HepG2 (cell line): Measurements from ENCODE around the gene EPB41L5. TPM values are rescaled to one million over a fixed set of nuclear protein-coding genes. Genes with fewer than 3 reads are reported as not detected.
"Not testable (repeated sequence)": the region's sequence is repeated elsewhere in the genome, so short reads cannot be mapped to it uniquely, and the experiment has no call there.

ENCODE experiments used
- ATAC-seq: fragments of 200-7000 bp; cut with Tn5 transposase; 3 replicates; pipeline ENCODE4 v1.9.1; 2020; ENCODE audit warnings: mild to moderate bottlenecking, moderate library complexity
- BruUV-seq: library from RNA; stranded (reverse); fragments of 400-500 nt; replicated peaks from 2 replicates; lab custom pipeline; 2021; lab: Mats Ljungman, UMichigan
- CTCF ChIA-PET: fragments of 300-600 bp; formaldehyde crosslinking; extraction: SDS; loops from one replicate; lab custom pipeline; 2021; ENCODE audit warnings: low total read pairs, inconsistent platforms, low intra/inter-chr PET ratio; lab: Yijun Ruan, JAX
- POLR2A ChIA-PET: fragments of 350-600 bp; sonication (Branson Sonifier 250); formaldehyde crosslinking; loops from one replicate; lab custom pipeline; 2020; ENCODE audit warnings: antibody characterized with exemption, inconsistent platforms; lab: Yijun Ruan, JAX
- DNase-seq: peaks from one replicate; pipeline ENCODE4 v3.0.0-alpha.2; 2015; ENCODE audit warnings: low spot score
- FAIRE-seq: peaks from 3 replicates; lab custom pipeline; 2011; peaks lifted over from hg19 to GRCh38; lab: Jason Lieb, UNC
- H2AFZ ChIP-seq: one replicate; pipeline ENCODE4 v1.6.1; 2011; ENCODE audit warnings: low read length, inconsistent platforms
- H3K27ac ChIP-seq: fragments of 300-600 bp; 3 replicates; pipeline ENCODE4 v1.8.0; 2011; ENCODE audit warnings: mixed run types, mild to moderate bottlenecking, mixed read lengths, low read length, inconsistent platforms; ENCODE audit not compliant: insufficient read depth; ENCODE audit errors: extremely low read length
- H3K27me3 ChIP-seq, 2 experiments: fragments of 200-600 bp in 1 of 2; 2 replicates in 1 of 2; 3 replicates in 1 of 2; pipeline versions ENCODE4 v1.6.0 to v1.8.0; 2011; ENCODE audit warnings: low read length in 2 of 2, mild to moderate bottlenecking in 2 of 2, moderate library complexity in 2 of 2, inconsistent platforms in 1 of 2; ENCODE audit not compliant: insufficient read depth in 2 of 2, control insufficient read depth in 1 of 2
- H3K36me3 ChIP-seq, 2 experiments: fragments of 200-600 bp in 1 of 2; replicated peaks in 1 of 2; 2 replicates in 1 of 2; 3 replicates in 1 of 2; pipeline versions ENCODE4 v1.5.1 to v1.8.0; 2011; ENCODE audit warnings: low read length in 2 of 2, inconsistent platforms in 1 of 2; ENCODE audit not compliant: insufficient read depth in 2 of 2, control insufficient read depth in 1 of 2
- H3K4me1 ChIP-seq: 2 replicates; pipeline ENCODE4 v1.5.1; 2012; ENCODE audit warnings: low read length, inconsistent platforms; ENCODE audit not compliant: insufficient read depth
- H3K4me2 ChIP-seq: 2 replicates; pipeline ENCODE4 v1.6.0; 2011; ENCODE audit warnings: low read depth, low read length, inconsistent platforms
- H3K4me3 ChIP-seq, 3 experiments: fragments of 200-600 bp in 1 of 3; sonication (generic), shearing (Covaris generic) in 1 of 3; replicated peaks in 1 of 3; 2 replicates each; pipeline ENCODE4 v1.5.1; 2011 to 2016; ENCODE audit warnings: low read length in 3 of 3, inconsistent platforms in 2 of 3, low read depth in 2 of 3, mild to moderate bottlenecking in 2 of 3, control low read depth in 1 of 3, mixed read lengths in 1 of 3; ENCODE audit not compliant: insufficient read depth in 1 of 3
- H3K79me2 ChIP-seq: one replicate; pipeline ENCODE4 v1.6.1; 2011; ENCODE audit warnings: low read length, inconsistent platforms; ENCODE audit not compliant: insufficient read depth
- H3K9ac ChIP-seq: 2 replicates; pipeline ENCODE4 v1.6.0; 2011; ENCODE audit warnings: mild to moderate bottlenecking, low read depth, low read length, inconsistent platforms; ENCODE audit not compliant: insufficient read depth
- H3K9me3 ChIP-seq: 2 replicates; pipeline ENCODE4 v1.5.1; 2012; ENCODE audit warnings: mild to moderate bottlenecking, low read length
- H4K20me1 ChIP-seq: 2 replicates; pipeline ENCODE4 v1.6.0; 2011; ENCODE audit warnings: inconsistent platforms, mild to moderate bottlenecking, low read length, moderate library complexity; ENCODE audit not compliant: insufficient read depth
- ATF7 ChIP-seq, 2 experiments: fragments of 450-650 bp in 1 of 2; sonication (generic) in 1 of 2; formaldehyde crosslinking in 1 of 2; IDR thresholded peaks; 2 replicates each; pipeline versions ENCODE4 v1.4.0 to v1.6.1; 2016 to 2020; ENCODE audit warnings: antibody characterized with exemption in 1 of 2, mild to moderate bottlenecking in 1 of 2, missing genetic modification reagents in 1 of 2
- CEBPG ChIP-seq: IDR thresholded peaks from 2 replicates; pipeline ENCODE4 v1.6.1; 2016
- FOXA1 ChIP-seq, 2 experiments: fragments of 450-650 bp in 1 of 2; sonication (generic) in 1 of 2; formaldehyde crosslinking in 1 of 2; IDR thresholded peaks; 2 replicates each; pipeline versions ENCODE4 v1.4.0 to v1.6.1; 2016 to 2020; ENCODE audit warnings: missing genetic modification reagents in 1 of 2
- GABPB1 ChIP-seq: IDR thresholded peaks from 2 replicates; pipeline ENCODE4 v1.6.1; 2016; ENCODE audit warnings: mild to moderate bottlenecking, missing genetic modification reagents, moderate library complexity, missing compliant biosample characterization
- GATAD2A ChIP-seq: IDR thresholded peaks from 2 replicates; pipeline ENCODE4 v1.6.1; 2016
- GZF1 ChIP-seq: sonication (generic); formaldehyde crosslinking; IDR thresholded peaks from 2 replicates; pipeline ENCODE4 v1.5.1; 2020; ENCODE audit warnings: mild to moderate bottlenecking, missing genetic modification reagents
- KDM3A ChIP-seq: IDR thresholded peaks from 2 replicates; pipeline ENCODE4 v1.6.1; 2018; ENCODE audit warnings: low read depth, missing compliant biosample characterization
- MED1 ChIP-seq: sonication (generic); formaldehyde crosslinking; IDR thresholded peaks from 2 replicates; pipeline ENCODE4 v1.4.0; 2020; ENCODE audit warnings: missing genetic modification reagents
- NFYB ChIP-seq: sonication (generic); formaldehyde crosslinking; IDR thresholded peaks from 2 replicates; pipeline ENCODE4 v1.4.0; 2020; ENCODE audit warnings: missing genetic modification reagents
- NFYC ChIP-seq: IDR thresholded peaks from 2 replicates; pipeline ENCODE4 v1.6.1; 2016; ENCODE audit warnings: missing genetic modification reagents, missing compliant biosample characterization
- PHB2 ChIP-seq: fragments of 450-650 bp; IDR thresholded peaks from 2 replicates; pipeline ENCODE4 v1.6.1; 2018; ENCODE audit not compliant: partially characterized antibody
- SOX13 ChIP-seq, 3 experiments: fragments of 450-650 bp in 1 of 3; sonication (generic) in 1 of 3; formaldehyde crosslinking in 1 of 3; IDR thresholded peaks in 2 of 3; conservative IDR thresholded peaks in 1 of 3; 2 replicates each; pipeline versions ENCODE4 v1.5.0 to v1.6.1; 2016 to 2020; ENCODE audit warnings: antibody characterized with exemption in 1 of 3, mild to moderate bottlenecking in 1 of 3, missing compliant biosample characterization in 1 of 3, missing genetic modification reagents in 1 of 3, moderate library complexity in 1 of 3
- ZGPAT ChIP-seq: IDR thresholded peaks from 2 replicates; pipeline ENCODE4 v1.6.1; 2016; ENCODE audit warnings: mild to moderate bottlenecking
- ZNF687 ChIP-seq: sonication (generic); formaldehyde crosslinking; IDR thresholded peaks from 2 replicates; pipeline ENCODE4 v1.5.1; 2020; ENCODE audit warnings: mild to moderate bottlenecking, missing genetic modification reagents, moderate library complexity
- WGBS: methylation state at CpG from one replicate; pipeline ENCODE4 v1.1.6; 2017; ENCODE audit warnings: low lambda C conversion rate; 5-methylcytosine and 5-hydroxymethylcytosine counted together
- in situ Hi-C: cut with HindIII; loops from 2 replicates; pipeline ENCODE4 v1.10.0; 2017; ENCODE audit warnings: low pct_unique_long_range_greater_than_20kb; ENCODE audit not compliant: extremely low pct_ligation_motif_present
- intact Hi-C: fragments of 100-400 bp; cut with micrococcal nuclease; formaldehyde crosslinking; loops from one replicate; pipeline ENCODE4 v1.10.0; 2022; ENCODE audit not compliant: unreplicated experiment
- polyA plus RNA-seq, 8 experiments: library from polyadenylated mRNA; depleted of rRNA in 3 of 8; stranded (reverse) in 7 of 8; unstranded in 1 of 8; fragments of >200 nt; fragmentation: Illumina TruSeq in 4 of 8; extraction: Trizol in 4 of 8; gene quantifications; 2 replicates each; pipeline versions ENCODE4 v1.2.1 to v1.2.3, GENCODE V29; 2011 to 2016; ENCODE audit warnings: low read depth in 4 of 8, missing spikeins in 1 of 8, mixed read lengths in 1 of 8; ENCODE audit not compliant: insufficient read depth in 1 of 8
- total RNA-seq, 5 experiments: library from RNA; depleted of rRNA; stranded (reverse); fragments of >200 nt; fragmentation: Illumina TruSeq; extraction: Trizol; gene quantifications; 2 replicates each; pipeline ENCODE4 v1.2.3, GENCODE V29; 2016; ENCODE audit warnings: low read depth in 1 of 5

Gene EPB41L5
- total and polyA plus RNA-seq, 2 of the 13 experiments (the other 11 are each of a cell fraction or from before 2014, with no cell fraction given) = 40.5 to 47.5 TPM

GRCh38 chr2:119996148-119996547 is 16.7 kb upstream of the EPB41L5 start (continued):
- TF ChIP-seq FOXA1 (IDR thresholded peaks at IDR 0.05) (no peak), FOXA1 (CRISPR knock-in tag; IDR thresholded peaks at IDR 0.05) (peak; percentile 32; the same call in 1 of the 2 replicates), KDM3A (no peak), MED1 (CRISPR knock-in tag) (0 out of 2 replicates have a peak, but pooled peaks have one; percentile 27), ZGPAT (CRISPR knock-in tag) (0 out of 2 replicates have a peak, but pooled peaks have one; percentile 42), PHB2 (no peak), GATAD2A (CRISPR knock-in tag) (peak; percentile 84), ATF7 (IDR thresholded peaks at IDR 0.05) (0 out of 2 replicates have a peak, but pooled peaks have one; percentile 1), ATF7 (CRISPR knock-in tag; IDR thresholded peaks at IDR 0.05) (no peak), GZF1 (CRISPR knock-in tag) (no peak), SOX13 (IDR thresholded peaks at IDR 0.05) (no peak), SOX13 (CRISPR knock-in tag; conservative IDR thresholded peaks at IDR 0.05 in 1 of 2, IDR thresholded peaks at IDR 0.05 in 1 of 2) (peak in 1 of 2 experiments; percentile 84; a peak in 2 of 4 replicates), CEBPG (CRISPR knock-in tag) (peak; percentile 81)

- H3K9me3 ChIP-seq, H3K4me2 ChIP-seq, H2AFZ ChIP-seq, BruUV-seq, H3K79me2 ChIP-seq, ATAC-seq, H3K27me3 ChIP-seq, H3K27ac ChIP-seq, in situ Hi-C loops, FAIRE-seq, H3K36me3 ChIP-seq, H4K20me1 ChIP-seq, CTCF ChIA-PET, intact Hi-C loops, DNase-seq, H3K9ac ChIP-seq, H3K4me3 ChIP-seq: not testable (repeated sequence)
- POLR2A ChIA-PET = interaction anchor here (0.7 to 0.8 kb wide), 2 partner anchors 12 to 15 kb away, joined by 4 to 5 read pairs; partner anchors contain the start of gene EPB41L5
- peak; percentile 31; the same call in 1 of the 2 replicates for TF ChIP-seq GABPB1 (CRISPR knock-in tag)
- TF ChIP-seq NFYB = peak; percentile 63
- 0 out of 2 replicates have a peak, but pooled peaks have one; percentile 10 for TF ChIP-seq ZNF687 (CRISPR knock-in tag)
- TF ChIP-seq NFYC (CRISPR knock-in tag) = peak; percentile 42; the same call in 1 of the 2 replicates
- peaks cover 19% of the 10 kb centered on the region for H3K4me1 ChIP-seq
- WGBS = 91% methylated on average over 48 of the region's 55 CpGs
Observed at GRCh38 chr2:119996896-119997891, 15.7 kb upstream of the EPB41L5 start.
